GM23338 (cell line): Measurements from ENCODE around the gene HBM. TPM values are rescaled to one million over a fixed set of nuclear protein-coding genes. Genes with fewer than 3 reads are reported as not detected.

Experiments used
- ATAC-seq: fragments of 200-7000 bp; cut with Tn5 transposase; 3 replicates; pipeline ENCODE4 v1.9.1; 2020
- DNase-seq: peaks from one replicate; pipeline ENCODE4 v3.0.0-alpha.2; 2015; ENCODE audit warnings: low spot score
- H2AFZ ChIP-seq: fragments of 200-600 bp; sonication (generic); 2 replicates; pipeline ENCODE4 v1.8.0; 2016; ENCODE audit warnings: antibody characterized with exemption, mild to moderate bottlenecking, moderate library complexity
- H3F3A ChIP-seq: fragments of 200-600 bp; sonication (generic); replicated peaks from 2 replicates; pipeline ENCODE4 v1.8.0; 2017; ENCODE audit warnings: antibody characterized with exemption, mixed run types, low read depth
- H3K27ac ChIP-seq: fragments of 200-600 bp; sonication (generic); 2 replicates; pipeline ENCODE4 v1.6.1; 2016; ENCODE audit warnings: low read depth
- H3K27me3 ChIP-seq: fragments of 200-600 bp; sonication (generic); 2 replicates; pipeline ENCODE4 v1.8.0; 2016; ENCODE audit warnings: mild to moderate bottlenecking, mixed run types, moderate library complexity; ENCODE audit not compliant: insufficient read depth
- H3K36me3 ChIP-seq: fragments of 200-600 bp; sonication (generic); 2 replicates; pipeline ENCODE4 v1.8.0; 2016; ENCODE audit warnings: mild to moderate bottlenecking; ENCODE audit not compliant: insufficient read depth
- H3K4me1 ChIP-seq: fragments of 200-600 bp; sonication (generic); 2 replicates; pipeline ENCODE4 v1.8.0; 2016; ENCODE audit warnings: mild to moderate bottlenecking, moderate library complexity; ENCODE audit not compliant: insufficient read depth
- H3K4me2 ChIP-seq: fragments of 200-600 bp; sonication (generic); 2 replicates; pipeline ENCODE4 v1.7.1; 2017; ENCODE audit warnings: mixed run types
- H3K4me3 ChIP-seq: fragments of 200-600 bp; sonication (generic); 2 replicates; pipeline ENCODE4 v1.6.1; 2016; ENCODE audit warnings: mixed run types
- H3K79me2 ChIP-seq: fragments of 200-600 bp; sonication (generic); replicated peaks from 2 replicates; pipeline ENCODE4 v1.8.0; 2017; ENCODE audit warnings: mild to moderate bottlenecking; ENCODE audit not compliant: insufficient read depth
- H3K9me2 ChIP-seq: fragments of 200-600 bp; sonication (generic); 2 replicates; pipeline ENCODE4 v1.8.0; 2017; ENCODE audit not compliant: insufficient read depth
- H4K20me1 ChIP-seq: fragments of 200-600 bp; sonication (generic); replicated peaks from 2 replicates; pipeline ENCODE4 v1.8.0; 2017; ENCODE audit warnings: mild to moderate bottlenecking; ENCODE audit not compliant: insufficient read depth
- H3K27ac Mint-ChIP-seq: 2 replicates; pipeline ENCODE4 v1.8.0; 2020; ENCODE audit warnings: inconsistent platforms, mild to moderate bottlenecking, moderate library complexity, mixed read lengths
- H3K27me3 Mint-ChIP-seq: 3 replicates; pipeline ENCODE4 v1.8.0; 2022; ENCODE audit warnings: low read depth, mild to moderate bottlenecking, moderate library complexity, mixed read lengths, inconsistent platforms; ENCODE audit not compliant: insufficient read depth, poor library complexity
- H3K36me3 Mint-ChIP-seq: 3 replicates; pipeline ENCODE4 v1.8.0; 2021; ENCODE audit warnings: low read depth, mild to moderate bottlenecking, inconsistent platforms, moderate library complexity, mixed read lengths
- H3K4me1 Mint-ChIP-seq: 3 replicates; pipeline ENCODE4 v1.8.0; 2020; ENCODE audit warnings: mild to moderate bottlenecking, inconsistent platforms, mixed read lengths
- H3K4me3 Mint-ChIP-seq: 3 replicates; pipeline ENCODE4 v1.8.0; 2021; ENCODE audit warnings: moderate library complexity, mild to moderate bottlenecking, inconsistent platforms, mixed read lengths
- H3K9me3 Mint-ChIP-seq: 3 replicates; pipeline ENCODE4 v1.8.0; 2020; ENCODE audit warnings: moderate library complexity, mild to moderate bottlenecking, inconsistent platforms, mixed read lengths
- CTCF ChIP-seq, 2 experiments: fragments of 200-600 bp in 1 of 2; sonication (generic) in 1 of 2; conservative IDR thresholded peaks; 2 replicates each; pipeline versions ENCODE4 v1.5.1 to v1.6.1; 2016 to 2017; ENCODE audit warnings: antibody characterized with exemption in 2 of 2, low read depth in 2 of 2, mild to moderate bottlenecking in 2 of 2, moderate library complexity in 1 of 2
- EZH2 ChIP-seq: fragments of 200-600 bp; sonication (generic); IDR thresholded peaks from one replicate; pipeline ENCODE4 v1.8.0; 2017; ENCODE audit warnings: antibody characterized with exemption, mild to moderate bottlenecking, low read depth; ENCODE audit not compliant: unreplicated experiment
- POLR2AphosphoS5 ChIP-seq: IDR thresholded peaks from 2 replicates; pipeline ENCODE4 v1.6.1; 2016; ENCODE audit warnings: antibody characterized with exemption, low read depth
- STAT1 ChIP-seq: IDR thresholded peaks from one replicate; pipeline ENCODE4 v1.6.1; 2016; ENCODE audit warnings: antibody characterized with exemption; ENCODE audit not compliant: unreplicated experiment
- ZNF114 ChIP-seq: fragments of 250-450 bp; sonication (Bioruptor Pico); IDR thresholded peaks from 2 replicates; pipeline ENCODE4 v1.5.0; 2020; ENCODE audit warnings: mild to moderate bottlenecking, moderate library complexity
- ZNF462 ChIP-seq: fragments of 250-450 bp; sonication (Bioruptor Pico); IDR thresholded peaks from 2 replicates; pipeline ENCODE4 v1.5.0; 2020; ENCODE audit warnings: mild to moderate bottlenecking, moderate library complexity
- polyA plus RNA-seq: library from polyadenylated mRNA; unstranded; fragments of >200 nt; fragmentation: Nextera tagmentation; extraction: Ambion mirVana; gene quantifications from 2 replicates; pipeline ENCODE4 v1.2.1, GENCODE V29; 2016
- total RNA-seq: library from RNA; depleted of rRNA; stranded (reverse); fragments of >200 nt; shearing (Covaris generic); gene quantifications from 2 replicates; pipeline ENCODE4 v1.2.3, GENCODE V29; 2014
- TF ChIP-seq, protein P1 (sequence below): IDR thresholded peaks from 2 replicates; pipeline ENCODE4 v1.6.1; 2016; ENCODE audit warnings: antibody characterized with exemption

Gene HBM
- total and polyA plus RNA-seq, 2 experiments from 2014 or later: not detected

DNA sequence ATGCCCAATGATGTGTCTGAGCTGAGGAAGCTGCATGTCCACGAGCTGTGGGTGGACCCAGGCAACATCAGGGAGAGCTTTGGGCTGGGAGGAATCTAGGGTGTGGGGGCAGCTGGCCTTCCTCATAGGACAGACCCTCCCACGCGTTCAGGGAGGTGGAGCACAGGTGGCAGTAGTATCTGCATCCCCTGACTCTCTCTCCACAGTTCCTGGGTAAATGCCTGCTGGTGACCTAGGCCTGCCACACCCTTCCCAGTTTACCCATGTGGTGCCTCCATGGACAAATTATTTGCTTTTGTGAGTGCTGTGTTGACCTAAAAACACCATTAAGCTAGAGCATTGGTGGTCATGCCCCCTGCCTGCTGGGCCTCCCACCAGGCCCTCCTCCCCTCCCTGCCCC, 3.2 kb downstream of the HBM start:
- H3K4me1 Mint-ChIP-seq: peaks cover 39% of the 10 kb centered on the region
- H3K27me3 ChIP-seq: peaks cover 80% of the 10 kb centered on the region
- no peak overlapping the region for H3K27ac ChIP-seq
- TF ChIP-seq POLR2AphosphoS5: no peak
- TF ChIP-seq STAT1: no peak
- TF ChIP-seq, protein P1, sequence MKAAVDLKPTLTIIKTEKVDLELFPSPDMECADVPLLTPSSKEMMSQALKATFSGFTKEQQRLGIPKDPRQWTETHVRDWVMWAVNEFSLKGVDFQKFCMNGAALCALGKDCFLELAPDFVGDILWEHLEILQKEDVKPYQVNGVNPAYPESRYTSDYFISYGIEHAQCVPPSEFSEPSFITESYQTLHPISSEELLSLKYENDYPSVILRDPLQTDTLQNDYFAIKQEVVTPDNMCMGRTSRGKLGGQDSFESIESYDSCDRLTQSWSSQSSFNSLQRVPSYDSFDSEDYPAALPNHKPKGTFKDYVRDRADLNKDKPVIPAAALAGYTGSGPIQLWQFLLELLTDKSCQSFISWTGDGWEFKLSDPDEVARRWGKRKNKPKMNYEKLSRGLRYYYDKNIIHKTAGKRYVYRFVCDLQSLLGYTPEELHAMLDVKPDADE: no peak
- no peak for TF ChIP-seq ZNF462 (CRISPR knock-in tag)
- no peak for TF ChIP-seq CTCF (conservative IDR thresholded peaks at IDR 0.05; ENCODE audit: low read depth in 2 of 2)
- TF ChIP-seq EZH2: no peak
- no peak for TF ChIP-seq ZNF114 (CRISPR knock-in tag)
- H4K20me1 ChIP-seq: no peaks in the 10 kb centered on the region
- H3K4me1 ChIP-seq: peaks cover 45% of the 10 kb centered on the region
- H3K9me2 ChIP-seq: no peaks in the 10 kb centered on the region
- H3K36me3 ChIP-seq: no peaks in the 10 kb centered on the region
- DNase-seq (no peak), ATAC-seq (no peak)
- H3F3A ChIP-seq: peaks cover 9% of the 10 kb centered on the region
- no peak overlapping the region for H3K4me3 Mint-ChIP-seq
- peak overlapping the region; percentile 43; the same call in 1 of the 2 replicates for H3K4me2 ChIP-seq
- peaks cover 77% of the 10 kb centered on the region for H3K27me3 Mint-ChIP-seq
- no peaks in the 10 kb centered on the region for H3K36me3 Mint-ChIP-seq
- H2AFZ ChIP-seq: no peak overlapping the region
- no peak overlapping the region for H3K4me3 ChIP-seq
- H3K27ac Mint-ChIP-seq: no peak overlapping the region
- H3K79me2 ChIP-seq: no peaks in the 10 kb centered on the region
- H3K9me3 Mint-ChIP-seq: no peaks in the 10 kb centered on the region
